HEK293 (cell line): Measurements from ENCODE around the gene C12orf57.
A peak's percentile ranks its signal among the peaks of the same experiment; 100 is the strongest.

Experiments used
- CTCF ChIA-PET: fragments of 350-600 bp; formaldehyde crosslinking; extraction: SDS; loops from one replicate; lab custom pipeline; 2021; ENCODE audit warnings: antibody characterized with exemption; lab: Yijun Ruan, JAX
- POLR2A ChIA-PET: fragments of 300-600 bp; formaldehyde crosslinking; extraction: SDS; loops from one replicate; lab custom pipeline; 2020; ENCODE audit warnings: antibody characterized with exemption, inconsistent platforms; lab: Yijun Ruan, JAX
- H3K27ac ChIP-seq: fragments of 200-500 bp; sonication (Bioruptor generic); 2 replicates; pipeline ENCODE4 v1.5.1; 2014; ENCODE audit warnings: low read depth, low read length, control low read depth, inconsistent platforms; ENCODE audit errors: extremely low read depth
- H3K36me3 ChIP-seq, 2 experiments: fragments of 200-500 bp in 1 of 2; sonication (Bioruptor generic) in 1 of 2; 1 replicate in 1 of 2; 2 replicates in 1 of 2; pipeline ENCODE4 v1.5.1; 2014 to 2017; ENCODE audit warnings: inconsistent platforms in 2 of 2, low read length in 2 of 2; ENCODE audit not compliant: control insufficient read depth in 2 of 2, insufficient read depth in 1 of 2
- H3K4me1 ChIP-seq: fragments of 200-500 bp; sonication (Bioruptor generic); 2 replicates; pipeline ENCODE4 v1.5.1; 2014; ENCODE audit warnings: mild to moderate bottlenecking, low read length, inconsistent platforms; ENCODE audit not compliant: control insufficient read depth, insufficient read depth
- H3K4me3 ChIP-seq: 2 replicates; pipeline ENCODE4 v1.5.1; 2011; ENCODE audit warnings: low read depth, mild to moderate bottlenecking, control low read depth, low read length, moderate library complexity
- H3K9me3 ChIP-seq: fragments of 200-500 bp; sonication (Bioruptor generic); 2 replicates; pipeline ENCODE4 v1.5.1; 2014; ENCODE audit warnings: low read depth, low read length, inconsistent platforms; ENCODE audit not compliant: control insufficient read depth, insufficient read depth
- CTCF ChIP-seq: fragments of 450-650 bp; formaldehyde crosslinking; IDR thresholded peaks from 2 replicates; pipeline ENCODE4 v1.5.1; 2016; ENCODE audit warnings: missing biosample characterization, missing genetic modification characterization
- EGR2 ChIP-seq: fragments of 450-650 bp; formaldehyde crosslinking; IDR thresholded peaks from 2 replicates; pipeline ENCODE4 v1.5.1; 2016; ENCODE audit warnings: low read depth, missing biosample characterization, missing genetic modification characterization
- KLF9 ChIP-seq: fragments of 450-650 bp; formaldehyde crosslinking; IDR thresholded peaks from 2 replicates; pipeline ENCODE4 v1.5.1; 2016; ENCODE audit warnings: missing biosample characterization, missing genetic modification characterization, low read depth
- MYNN ChIP-seq: fragments of 450-650 bp; formaldehyde crosslinking; IDR thresholded peaks from 2 replicates; pipeline ENCODE4 v1.5.1; 2016; ENCODE audit warnings: missing biosample characterization, missing genetic modification characterization, borderline replicate concordance
- PATZ1 ChIP-seq: fragments of 450-650 bp; formaldehyde crosslinking; IDR thresholded peaks from 2 replicates; pipeline ENCODE4 v1.5.1; 2016; ENCODE audit warnings: missing biosample characterization, missing genetic modification characterization
- PBX3 ChIP-seq: sonication (generic); formaldehyde crosslinking; IDR thresholded peaks from 2 replicates; pipeline ENCODE4 v1.8.1; 2022; ENCODE audit warnings: mild to moderate bottlenecking, moderate library complexity, missing genetic modification reagents
- SALL2 ChIP-seq: fragments of 450-650 bp; formaldehyde crosslinking; IDR thresholded peaks from 2 replicates; pipeline ENCODE4 v1.5.0; 2017; ENCODE audit warnings: missing biosample characterization, mild to moderate bottlenecking, missing genetic modification characterization, borderline replicate concordance
- YY1 ChIP-seq: fragments of 450-650 bp; formaldehyde crosslinking; IDR thresholded peaks from 2 replicates; pipeline ENCODE4 v1.5.1; 2018; ENCODE audit warnings: missing biosample characterization, missing genetic modification characterization
- ZNF114 ChIP-seq: fragments of 450-650 bp; formaldehyde crosslinking; IDR thresholded peaks from 2 replicates; pipeline ENCODE4 v1.5.0; 2017; ENCODE audit warnings: missing biosample characterization, missing genetic modification characterization
- ZNF175 ChIP-seq: fragments of 450-650 bp; formaldehyde crosslinking; IDR thresholded peaks from 2 replicates; pipeline ENCODE4 v1.5.1; 2016; ENCODE audit warnings: missing biosample characterization, missing genetic modification characterization
- ZNF555 ChIP-seq: fragments of 450-650 bp; formaldehyde crosslinking; conservative IDR thresholded peaks from 2 replicates; pipeline ENCODE4 v1.5.1; 2017; ENCODE audit warnings: missing biosample characterization, mild to moderate bottlenecking, missing genetic modification characterization, inconsistent platforms
- ZNF561 ChIP-seq: fragments of 450-650 bp; IDR thresholded peaks from 2 replicates; pipeline ENCODE4 v1.5.1; 2018; ENCODE audit warnings: missing biosample characterization, missing genetic modification characterization, borderline replicate concordance
- ZNF580 ChIP-seq: fragments of 450-650 bp; formaldehyde crosslinking; IDR thresholded peaks from 2 replicates; pipeline ENCODE4 v1.5.1; 2016; ENCODE audit warnings: missing biosample characterization, missing genetic modification characterization
- TF ChIP-seq, protein P1 (sequence below): fragments of 450-650 bp; formaldehyde crosslinking; IDR thresholded peaks from 2 replicates; pipeline ENCODE4 v1.5.1; 2016; ENCODE audit warnings: missing biosample characterization, missing genetic modification characterization, low read depth
- TF ChIP-seq, protein P2 (sequence below): fragments of 450-650 bp; formaldehyde crosslinking; IDR thresholded peaks from 2 replicates; pipeline ENCODE4 v1.5.1; 2016; ENCODE audit warnings: missing biosample characterization, missing genetic modification characterization
- TF ChIP-seq, protein P3 (sequence below): fragments of 450-650 bp; IDR thresholded peaks from 2 replicates; pipeline ENCODE4 v1.5.1; 2018; ENCODE audit warnings: missing biosample characterization, missing genetic modification characterization

The C12orf57 gene

GRCh38 chr12:6950401-6950801, 6.6 kb downstream of the C12orf57 start:
- ChIA-PET POLR2A (no interaction called here), CTCF (interaction anchor here (1.2 to 2.8 kb wide), 3 partner anchors 11 to 180 kb away, joined by 4 to 10 read pairs (median 4); no protein-coding TSS in a partner anchor)
- no peak overlapping the region for H3K4me3 ChIP-seq
- H3K36me3 ChIP-seq = peaks cover 0 to 7% of the 10 kb centered on the region in 2 experiments; a peak in 1 of 3 replicates
- H3K27ac ChIP-seq = no peak overlapping the region
- H3K9me3 ChIP-seq = no peaks in the 10 kb centered on the region
- no peak for TF ChIP-seq ZNF175 (tag by site-specific recombination)
- TF ChIP-seq ZNF555 (tag by site-specific recombination) = no peak
- no peak for TF ChIP-seq MYNN (tag by site-specific recombination)
- TF ChIP-seq, protein P1, sequence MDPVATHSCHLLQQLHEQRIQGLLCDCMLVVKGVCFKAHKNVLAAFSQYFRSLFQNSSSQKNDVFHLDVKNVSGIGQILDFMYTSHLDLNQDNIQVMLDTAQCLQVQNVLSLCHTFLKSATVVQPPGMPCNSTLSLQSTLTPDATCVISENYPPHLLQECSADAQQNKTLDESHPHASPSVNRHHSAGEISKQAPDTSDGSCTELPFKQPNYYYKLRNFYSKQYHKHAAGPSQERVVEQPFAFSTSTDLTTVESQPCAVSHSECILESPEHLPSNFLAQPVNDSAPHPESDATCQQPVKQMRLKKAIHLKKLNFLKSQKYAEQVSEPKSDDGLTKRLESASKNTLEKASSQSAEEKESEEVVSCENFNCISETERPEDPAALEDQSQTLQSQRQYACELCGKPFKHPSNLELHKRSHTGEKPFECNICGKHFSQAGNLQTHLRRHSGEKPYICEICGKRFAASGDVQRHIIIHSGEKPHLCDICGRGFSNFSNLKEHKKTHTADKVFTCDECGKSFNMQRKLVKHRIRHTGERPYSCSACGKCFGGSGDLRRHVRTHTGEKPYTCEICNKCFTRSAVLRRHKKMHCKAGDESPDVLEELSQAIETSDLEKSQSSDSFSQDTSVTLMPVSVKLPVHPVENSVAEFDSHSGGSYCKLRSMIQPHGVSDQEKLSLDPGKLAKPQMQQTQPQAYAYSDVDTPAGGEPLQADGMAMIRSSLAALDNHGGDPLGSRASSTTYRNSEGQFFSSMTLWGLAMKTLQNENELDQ (tag by site-specific recombination) = no peak
- no peak for TF ChIP-seq YY1 (tag by site-specific recombination)
- no peak for TF ChIP-seq KLF9 (tag by site-specific recombination)
- TF ChIP-seq ZNF561 = no peak
- TF ChIP-seq CTCF (tag by site-specific recombination) = no peak
- peaks cover 9% of the 10 kb centered on the region for H3K4me1 ChIP-seq

DNA sequence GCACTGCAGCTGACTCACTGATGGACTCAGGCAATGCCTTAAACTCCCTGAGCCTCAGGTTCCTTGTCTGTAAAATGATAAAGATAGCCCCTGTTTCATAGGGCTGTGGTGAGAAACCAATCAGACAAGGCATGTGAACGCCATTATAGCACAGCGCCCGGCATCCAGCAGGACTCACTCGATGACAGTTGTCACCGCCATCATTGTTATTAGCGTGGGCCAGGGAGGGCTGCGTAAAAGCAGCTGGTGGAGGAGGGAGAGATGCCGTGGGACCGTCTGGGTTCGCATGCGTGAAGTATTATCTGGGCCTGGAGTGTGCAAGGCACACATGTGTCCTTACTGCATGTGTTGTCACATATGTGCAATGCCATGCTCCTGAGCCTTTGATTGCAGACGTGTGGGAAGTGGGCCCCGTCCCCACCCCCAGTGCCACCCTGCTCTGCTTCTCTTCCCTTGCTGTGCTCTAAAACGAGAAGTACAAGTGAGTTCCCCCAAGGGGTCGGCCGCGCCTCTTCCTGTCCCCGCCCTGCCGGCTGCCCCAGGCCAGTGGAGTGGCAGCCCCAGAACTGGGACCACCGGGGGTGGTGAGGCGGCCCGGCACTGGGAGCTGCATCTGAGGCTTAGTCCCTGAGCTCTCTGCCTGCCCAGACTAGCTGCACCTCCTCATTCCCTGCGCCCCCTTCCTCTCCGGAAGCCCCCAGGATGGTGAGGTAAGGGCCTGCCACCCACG, 7.2 kb downstream of the C12orf57 start, which contains the start of gene PTPN6:
Gene PTPN6 (plus strand): TSS at position 546 of the 730 bp plus-strand sequence. CDS start 157 bp downstream, at position 703.
- ChIA-PET CTCF (interaction anchor here (0.5 to 2.8 kb wide), 4 partner anchors 11 to 95 kb away, joined by 3 to 10 read pairs (median 4); no protein-coding TSS in a partner anchor), POLR2A (no interaction called here)
- no peaks in the 10 kb centered on the region for H3K9me3 ChIP-seq
- no peak for TF ChIP-seq ZNF114
- TF ChIP-seq, protein P2, sequence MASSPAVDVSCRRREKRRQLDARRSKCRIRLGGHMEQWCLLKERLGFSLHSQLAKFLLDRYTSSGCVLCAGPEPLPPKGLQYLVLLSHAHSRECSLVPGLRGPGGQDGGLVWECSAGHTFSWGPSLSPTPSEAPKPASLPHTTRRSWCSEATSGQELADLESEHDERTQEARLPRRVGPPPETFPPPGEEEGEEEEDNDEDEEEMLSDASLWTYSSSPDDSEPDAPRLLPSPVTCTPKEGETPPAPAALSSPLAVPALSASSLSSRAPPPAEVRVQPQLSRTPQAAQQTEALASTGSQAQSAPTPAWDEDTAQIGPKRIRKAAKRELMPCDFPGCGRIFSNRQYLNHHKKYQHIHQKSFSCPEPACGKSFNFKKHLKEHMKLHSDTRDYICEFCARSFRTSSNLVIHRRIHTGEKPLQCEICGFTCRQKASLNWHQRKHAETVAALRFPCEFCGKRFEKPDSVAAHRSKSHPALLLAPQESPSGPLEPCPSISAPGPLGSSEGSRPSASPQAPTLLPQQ (tag by site-specific recombination) = peak; percentile 58; the same call in 1 of the 2 replicates
- H3K4me3 ChIP-seq = no peak within 1 kb of the TSS
- H3K4me1 ChIP-seq = peaks cover 4% of the 10 kb centered on the region; the same call in 1 of the 2 replicates
- no peak within 1 kb of the TSS for H3K27ac ChIP-seq
- peaks cover 0 to 3% of the 10 kb centered on the region in 2 experiments; a peak in 1 of 3 replicates for H3K36me3 ChIP-seq

DNA sequence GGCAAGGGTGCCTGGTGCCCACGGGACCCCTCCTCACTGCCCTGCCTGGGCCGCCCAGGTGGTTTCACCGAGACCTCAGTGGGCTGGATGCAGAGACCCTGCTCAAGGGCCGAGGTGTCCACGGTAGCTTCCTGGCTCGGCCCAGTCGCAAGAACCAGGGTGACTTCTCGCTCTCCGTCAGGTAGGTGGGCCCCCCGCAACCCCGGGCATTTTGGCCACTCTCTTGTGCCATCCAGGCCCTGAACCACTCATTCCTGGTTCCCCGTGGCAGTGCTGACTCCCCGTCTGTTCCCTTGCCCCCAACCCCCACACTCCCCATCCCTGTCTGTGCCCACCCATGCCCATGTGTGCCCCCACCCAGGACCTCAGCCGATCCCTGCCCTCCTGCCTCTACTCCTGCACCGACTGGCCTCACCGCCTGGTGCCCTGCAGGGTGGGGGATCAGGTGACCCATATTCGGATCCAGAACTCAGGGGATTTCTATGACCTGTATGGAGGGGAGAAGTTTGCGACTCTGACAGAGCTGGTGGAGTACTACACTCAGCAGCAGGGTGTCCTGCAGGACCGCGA, 7.8 kb downstream of the C12orf57 start:
- Histone ChIP-seq H3K4me1 (peaks cover 3% of the 10 kb centered on the region; the same call in 1 of the 2 replicates), H3K9me3 (no peaks in the 10 kb centered on the region), H3K36me3 (peaks cover 0 to 3% of the 10 kb centered on the region in 2 experiments; a peak in 1 of 3 replicates), H3K4me3 (no peak overlapping the region), H3K27ac (no peak overlapping the region)
- ChIA-PET CTCF (interaction anchor here (0.5 to 2.8 kb wide), 5 partner anchors 10 to 96 kb away, joined by 3 to 10 read pairs (median 4); no protein-coding TSS in a partner anchor), POLR2A (no interaction called here)
- TF ChIP-seq PBX3 = no peak
- TF ChIP-seq PATZ1 (tag by site-specific recombination) = no peak
- TF ChIP-seq EGR2 = no peak
- no peak for TF ChIP-seq SALL2 (tag by site-specific recombination)
- no peak for TF ChIP-seq ZNF580 (tag by site-specific recombination)
- TF ChIP-seq, protein P3, sequence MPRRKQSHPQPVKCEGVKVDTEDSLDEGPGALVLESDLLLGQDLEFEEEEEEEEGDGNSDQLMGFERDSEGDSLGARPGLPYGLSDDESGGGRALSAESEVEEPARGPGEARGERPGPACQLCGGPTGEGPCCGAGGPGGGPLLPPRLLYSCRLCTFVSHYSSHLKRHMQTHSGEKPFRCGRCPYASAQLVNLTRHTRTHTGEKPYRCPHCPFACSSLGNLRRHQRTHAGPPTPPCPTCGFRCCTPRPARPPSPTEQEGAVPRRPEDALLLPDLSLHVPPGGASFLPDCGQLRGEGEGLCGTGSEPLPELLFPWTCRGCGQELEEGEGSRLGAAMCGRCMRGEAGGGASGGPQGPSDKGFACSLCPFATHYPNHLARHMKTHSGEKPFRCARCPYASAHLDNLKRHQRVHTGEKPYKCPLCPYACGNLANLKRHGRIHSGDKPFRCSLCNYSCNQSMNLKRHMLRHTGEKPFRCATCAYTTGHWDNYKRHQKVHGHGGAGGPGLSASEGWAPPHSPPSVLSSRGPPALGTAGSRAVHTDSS (tag by site-specific recombination) = no peak
